Activated T-cell treated with anti-CD3 and anti-CD28 coated beads for 4 hours (primary cell): Measurements from ENCODE around the gene RAP1GAP2.

ENCODE experiments used
- DNase-seq: peaks from one replicate; pipeline ENCODE4 v3.0.0-alpha.2; 2020

The RAP1GAP2 gene

GRCh38 chr17:2854143-2855055, 58.2 kb downstream of the RAP1GAP2 start:
- DNase-seq, result no peak

- no peak for DNase-seq
Observed at GRCh38 chr17:2855063-2855600, 58.9 kb downstream of the RAP1GAP2 start.

GRCh38 chr17:2856727-2857126, 60.5 kb downstream of the RAP1GAP2 start:
- no peak for DNase-seq

GRCh38 chr17:2860045-2860444, 63.8 kb downstream of the RAP1GAP2 start:
- no peak for DNase-seq

- no peak for DNase-seq
Observed at GRCh38 chr17:2860883-2861282, 64.6 kb downstream of the RAP1GAP2 start.

- DNase-seq, result no peak
Observed at GRCh38 chr17:2862197-2862596, 66.0 kb downstream of the RAP1GAP2 start.

GRCh38 chr17:2863204-2863603, 67.0 kb downstream of the RAP1GAP2 start:
- no peak for DNase-seq

- DNase-seq, result no peak
Observed at GRCh38 chr17:2865228-2865627, 69.0 kb downstream of the RAP1GAP2 start.

GRCh38 chr17:2867441-2868424, 71.5 kb downstream of the RAP1GAP2 start:
- no peak for DNase-seq

GRCh38 chr17:2869604-2870003, 73.4 kb downstream of the RAP1GAP2 start:
- DNase-seq, result no peak

GRCh38 chr17:2871205-2871604, 75.0 kb downstream of the RAP1GAP2 start:
- no peak for DNase-seq

- DNase-seq, result no peak
Observed at GRCh38 chr17:2871720-2872119, 75.5 kb downstream of the RAP1GAP2 start.

GRCh38 chr17:2872282-2872681, 76.0 kb downstream of the RAP1GAP2 start:
- no peak for DNase-seq

GRCh38 chr17:2874189-2874686, 78.0 kb downstream of the RAP1GAP2 start:
- no peak for DNase-seq

- DNase-seq, result no peak
Observed at GRCh38 chr17:2875608-2876007, 79.4 kb downstream of the RAP1GAP2 start.

GRCh38 chr17:2876467-2876866, 80.2 kb downstream of the RAP1GAP2 start:
- DNase-seq, result no peak

- DNase-seq, result no peak
Observed at GRCh38 chr17:2878751-2879254, 82.6 kb downstream of the RAP1GAP2 start.

- DNase-seq, result no peak
Observed at GRCh38 chr17:2880050-2880449, 83.8 kb downstream of the RAP1GAP2 start.

- DNase-seq, result no peak
Observed at GRCh38 chr17:2881295-2881694, 85.1 kb downstream of the RAP1GAP2 start.

GRCh38 chr17:2883544-2884213, 87.4 kb downstream of the RAP1GAP2 start:
- DNase-seq, result no peak

- DNase-seq, result no peak
Observed at GRCh38 chr17:2885733-2886132, 89.5 kb downstream of the RAP1GAP2 start.

GRCh38 chr17:2888326-2888725, 92.1 kb downstream of the RAP1GAP2 start:
- no peak for DNase-seq
